SK-N-SH (cell line): ENCODE results near the gene CLDN6. TPM values are rescaled to one million over a fixed set of nuclear protein-coding genes. Genes with fewer than 3 reads are reported as not detected.

Source experiments
- CTCF ChIA-PET: fragments of 300-600, 350-600 bp; formaldehyde crosslinking; extraction: SDS; loops from one replicate; lab custom pipeline; 2021; lab: Yijun Ruan, JAX
- POLR2A ChIA-PET: fragments of 350-600 bp; sonication (Branson Sonifier 250); formaldehyde crosslinking; extraction: SDS; loops from one replicate; lab custom pipeline; 2020; ENCODE audit warnings: antibody characterized with exemption, inconsistent platforms; lab: Yijun Ruan, JAX
- DNase-seq: peaks from one replicate; pipeline ENCODE4 v3.0.0; 2012
- H2AFZ ChIP-seq: fragments of 200-600 bp; sonication (generic); 2 replicates; pipeline ENCODE4 v1.8.1; 2016; ENCODE audit warnings: antibody characterized with exemption, mild to moderate bottlenecking, low read depth
- H3F3A ChIP-seq: fragments of 200-600 bp; sonication (generic); replicated peaks from 2 replicates; pipeline ENCODE3; 2016; ENCODE audit warnings: antibody characterized with exemption, mild to moderate bottlenecking; ENCODE audit not compliant: insufficient read depth
- H3K27ac ChIP-seq, 2 experiments: fragments of 200-500 bp in 1 of 2; fragments of 200-600 bp in 1 of 2; sonication (Bioruptor generic) in 1 of 2; sonication (generic), shearing (Covaris generic) in 1 of 2; 2 replicates each; pipeline versions ENCODE4 v1.5.1 to v1.6.1; 2014 to 2016; ENCODE audit warnings: low read depth in 2 of 2, inconsistent platforms in 1 of 2, low read length in 1 of 2, mild to moderate bottlenecking in 1 of 2, mixed read lengths in 1 of 2
- H3K27me3 ChIP-seq: fragments of 200-600 bp; sonication (generic), shearing (Covaris generic); 2 replicates; pipeline ENCODE4 v1.6.1; 2016; ENCODE audit warnings: mixed run types; ENCODE audit not compliant: insufficient read depth
- H3K36me3 ChIP-seq, 2 experiments: fragments of 200-500 bp in 1 of 2; fragments of 200-600 bp in 1 of 2; sonication (Bioruptor generic) in 1 of 2; sonication (generic) in 1 of 2; replicated peaks in 1 of 2; 2 replicates each; pipeline versions ENCODE3 to v1.5.1; 2014 to 2016; ENCODE audit warnings: low read length in 1 of 2, mild to moderate bottlenecking in 1 of 2; ENCODE audit not compliant: insufficient read depth in 2 of 2, control insufficient read depth in 1 of 2
- H3K4me1 ChIP-seq, 2 experiments: fragments of 200-500 bp in 1 of 2; fragments of 200-600 bp in 1 of 2; sonication (Bioruptor generic) in 1 of 2; sonication (generic), shearing (Covaris generic) in 1 of 2; 2 replicates each; pipeline versions ENCODE4 v1.5.1 to v1.6.1; 2014 to 2016; ENCODE audit warnings: low read depth in 1 of 2, low read length in 1 of 2, mixed run types in 1 of 2; ENCODE audit not compliant: insufficient read depth in 2 of 2, control insufficient read depth in 1 of 2
- H3K4me2 ChIP-seq: fragments of 200-600 bp; sonication (generic), shearing (Covaris generic); 2 replicates; pipeline ENCODE4 v1.6.1; 2017; ENCODE audit warnings: mixed run types
- H3K4me3 ChIP-seq, 2 experiments: fragments of 200-500 bp in 1 of 2; fragments of 200-600 bp in 1 of 2; sonication (Bioruptor generic) in 1 of 2; sonication (generic), shearing (Covaris generic) in 1 of 2; 2 replicates each; pipeline versions ENCODE4 v1.5.1 to v1.8.1; 2014 to 2016; ENCODE audit warnings: low read depth in 2 of 2, inconsistent platforms in 1 of 2, low read length in 1 of 2, mild to moderate bottlenecking in 1 of 2, mixed read lengths in 1 of 2, moderate library complexity in 1 of 2
- H3K79me2 ChIP-seq: fragments of 200-600 bp; sonication (generic); 2 replicates; pipeline ENCODE4 v1.8.1; 2017; ENCODE audit warnings: mild to moderate bottlenecking; ENCODE audit not compliant: insufficient read depth
- H3K9ac ChIP-seq: fragments of 200-600 bp; sonication (generic); 2 replicates; pipeline ENCODE4 v1.6.1; 2017; ENCODE audit warnings: mixed run types
- H3K9me2 ChIP-seq: fragments of 200-600 bp; sonication (generic); 2 replicates; pipeline ENCODE4 v1.6.1; 2017; ENCODE audit warnings: mixed run types
- H3K9me3 ChIP-seq: fragments of 200-600 bp; sonication (generic); 2 replicates; pipeline ENCODE4 v1.6.1; 2017; ENCODE audit warnings: mixed run types, mild to moderate bottlenecking, moderate library complexity
- H4K20me1 ChIP-seq: fragments of 200-600 bp; sonication (generic); 2 replicates; pipeline ENCODE4 v1.6.1; 2017; ENCODE audit warnings: mild to moderate bottlenecking, mixed run types; ENCODE audit not compliant: insufficient read depth
- FOSL2 ChIP-seq: IDR thresholded peaks from 2 replicates; pipeline ENCODE4 v1.4.0; 2012; ENCODE audit warnings: low read depth, mild to moderate bottlenecking, moderate library complexity, borderline replicate concordance
- GABPA ChIP-seq: IDR thresholded peaks from 2 replicates; pipeline ENCODE4 v1.4.0; 2012; ENCODE audit warnings: low read depth, mild to moderate bottlenecking
- GATA2 ChIP-seq: sonication (generic); formaldehyde crosslinking; IDR thresholded peaks from 2 replicates; pipeline ENCODE4 v1.5.0; 2020; ENCODE audit warnings: mild to moderate bottlenecking, missing genetic modification reagents
- MEF2A ChIP-seq: IDR thresholded peaks from 2 replicates; pipeline ENCODE4 v1.4.0; 2012; ENCODE audit warnings: low read depth, borderline replicate concordance
- NRF1 ChIP-seq: IDR thresholded peaks from 2 replicates; pipeline ENCODE4 v1.6.1; 2012; ENCODE audit warnings: low read depth, mild to moderate bottlenecking, low read length
- POLR2AphosphoS5 ChIP-seq: IDR thresholded peaks from 2 replicates; pipeline ENCODE4 v1.6.1; 2012; ENCODE audit warnings: low read depth, low read length
- RAD21 ChIP-seq: IDR thresholded peaks from 2 replicates; pipeline ENCODE4 v1.6.1; 2012; ENCODE audit warnings: mild to moderate bottlenecking, low read length
- RCOR1 ChIP-seq: fragments of 150-350 bp; IDR thresholded peaks from 2 replicates; pipeline ENCODE4 v1.6.1; 2017; ENCODE audit warnings: antibody characterized with exemption, low read length
- RFX5 ChIP-seq: IDR thresholded peaks from 2 replicates; pipeline ENCODE4 v1.6.1; 2012; ENCODE audit warnings: mild to moderate bottlenecking, improper control_type of control experiment, low read length
- RXRA ChIP-seq: IDR thresholded peaks from 2 replicates; pipeline ENCODE4 v1.4.0; 2012; ENCODE audit warnings: low read depth, mild to moderate bottlenecking, borderline replicate concordance
- SIN3A ChIP-seq: IDR thresholded peaks from 2 replicates; pipeline ENCODE4 v1.6.1; 2012; ENCODE audit warnings: low read depth, mild to moderate bottlenecking, low read length, moderate library complexity, borderline replicate concordance
- SMC3 ChIP-seq: IDR thresholded peaks from 2 replicates; pipeline ENCODE4 v1.6.1; 2012; ENCODE audit warnings: low read depth, low read length, improper control_type of control experiment
- WGBS: methylation state at CpG from one replicate; pipeline ENCODE4 v1.1.6; 2017; ENCODE audit warnings: low lambda C conversion rate; 5-methylcytosine and 5-hydroxymethylcytosine counted together
- polyA plus RNA-seq, 3 experiments: library from polyadenylated mRNA; depleted of rRNA; stranded (reverse); fragments of >200 nt; gene quantifications; 2 replicates each; pipeline ENCODE4 v1.2.3, GENCODE V29; 2012
- TF ChIP-seq, protein P1 (sequence below): IDR thresholded peaks from 2 replicates; pipeline ENCODE4 v1.6.1; 2012; ENCODE audit warnings: mild to moderate bottlenecking, low read depth, low read length, moderate library complexity
- TF ChIP-seq, protein P2 (sequence below): fragments of 150-350 bp; IDR thresholded peaks from 2 replicates; pipeline ENCODE4 v1.6.1; 2017; ENCODE audit warnings: antibody characterized with exemption, low read length, low read depth, borderline replicate concordance
- TF ChIP-seq, protein P3 (sequence below): fragments of 200-600 bp; sonication (generic); IDR thresholded peaks from 2 replicates; pipeline ENCODE4 v1.6.1; 2017; ENCODE audit warnings: antibody characterized with exemption, mild to moderate bottlenecking, moderate library complexity

The CLDN6 gene
- polyA plus RNA-seq, 1 of the 3 experiments (the other 2 are of a cell fraction), result 0.20 TPM

DNA sequence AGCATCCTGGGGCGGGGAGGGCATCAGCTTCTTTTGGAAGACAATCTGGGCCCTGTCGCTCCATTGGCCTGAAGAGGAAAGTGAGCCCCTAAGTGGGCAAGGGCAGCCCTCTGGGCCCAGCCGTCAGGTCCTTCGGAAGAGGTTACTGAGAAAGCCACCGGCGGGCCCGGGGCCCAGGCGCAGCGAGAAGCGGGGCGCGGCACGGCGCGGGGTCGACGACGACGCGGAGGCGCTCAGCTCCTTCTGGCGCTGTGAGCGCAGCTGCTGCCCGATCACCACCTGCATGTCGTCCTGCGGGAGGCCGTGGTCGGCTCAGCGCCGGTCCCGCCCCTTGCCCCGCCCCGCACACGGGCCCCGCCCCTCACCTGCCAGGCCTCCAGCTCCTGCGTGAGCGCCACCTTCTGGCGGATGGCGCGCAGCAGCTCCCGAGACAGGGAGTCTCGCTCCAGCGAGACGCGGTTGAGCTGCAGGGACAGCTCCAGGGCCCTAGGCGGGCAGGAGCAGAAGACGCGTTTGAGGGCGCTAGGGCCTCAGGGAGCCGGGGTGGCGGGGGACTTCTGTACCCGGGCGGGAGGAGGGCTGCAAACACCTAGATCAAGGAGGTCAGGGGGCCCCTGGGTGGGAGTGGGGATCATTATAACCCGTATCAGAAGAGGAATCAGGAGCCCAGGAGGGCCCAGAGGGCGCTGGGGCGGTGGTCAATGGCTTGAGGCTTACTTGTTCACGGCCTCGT, 10.2 kb upstream of the CLDN6 start:
- CTCF ChIA-PET, result interaction anchor here (0.5 to 9.8 kb wide), 27 partner anchors 8 to 688 kb away, joined by 3 to 141 read pairs (median 6); partner anchors contain the start of genes ABCA3, CLDN6, CLDN9 and HCFC1R1
- no peak overlapping the region for H3K4me2 ChIP-seq
- no peaks in the 10 kb centered on the region for H3K79me2 ChIP-seq
- peaks cover 5 to 22% of the 10 kb centered on the region in 2 experiments for H3K36me3 ChIP-seq
- no peaks in the 10 kb centered on the region for H3K9me2 ChIP-seq
- peaks cover 38% of the 10 kb centered on the region for H3F3A ChIP-seq
- no peak overlapping the region; a peak in 1 of 4 replicates for H3K4me3 ChIP-seq
- H3K27me3 ChIP-seq, result peaks cover 16% of the 10 kb centered on the region; the same call in 1 of the 2 replicates
- WGBS, result 26% methylated on average over 23 of the region's 58 CpGs
- H3K27ac ChIP-seq, result no peak overlapping the region
- H3K9me3 ChIP-seq, result no peaks in the 10 kb centered on the region
- DNase-seq, result peak; percentile 95
- no peak overlapping the region for H2AFZ ChIP-seq
- TF ChIP-seq RXRA (no peak), NRF1 (no peak), MEF2A (no peak), GABPA (no peak), FOSL2 (no peak), RAD21 (peak; percentile 40), SIN3A (no peak), RFX5 (no peak), POLR2AphosphoS5 (peak; percentile 25; the same call in 1 of the 2 replicates), SMC3 (peak; percentile 52), RCOR1 (no peak), GATA2 (CRISPR knock-in tag) (no peak)
- TF ChIP-seq, protein P1, sequence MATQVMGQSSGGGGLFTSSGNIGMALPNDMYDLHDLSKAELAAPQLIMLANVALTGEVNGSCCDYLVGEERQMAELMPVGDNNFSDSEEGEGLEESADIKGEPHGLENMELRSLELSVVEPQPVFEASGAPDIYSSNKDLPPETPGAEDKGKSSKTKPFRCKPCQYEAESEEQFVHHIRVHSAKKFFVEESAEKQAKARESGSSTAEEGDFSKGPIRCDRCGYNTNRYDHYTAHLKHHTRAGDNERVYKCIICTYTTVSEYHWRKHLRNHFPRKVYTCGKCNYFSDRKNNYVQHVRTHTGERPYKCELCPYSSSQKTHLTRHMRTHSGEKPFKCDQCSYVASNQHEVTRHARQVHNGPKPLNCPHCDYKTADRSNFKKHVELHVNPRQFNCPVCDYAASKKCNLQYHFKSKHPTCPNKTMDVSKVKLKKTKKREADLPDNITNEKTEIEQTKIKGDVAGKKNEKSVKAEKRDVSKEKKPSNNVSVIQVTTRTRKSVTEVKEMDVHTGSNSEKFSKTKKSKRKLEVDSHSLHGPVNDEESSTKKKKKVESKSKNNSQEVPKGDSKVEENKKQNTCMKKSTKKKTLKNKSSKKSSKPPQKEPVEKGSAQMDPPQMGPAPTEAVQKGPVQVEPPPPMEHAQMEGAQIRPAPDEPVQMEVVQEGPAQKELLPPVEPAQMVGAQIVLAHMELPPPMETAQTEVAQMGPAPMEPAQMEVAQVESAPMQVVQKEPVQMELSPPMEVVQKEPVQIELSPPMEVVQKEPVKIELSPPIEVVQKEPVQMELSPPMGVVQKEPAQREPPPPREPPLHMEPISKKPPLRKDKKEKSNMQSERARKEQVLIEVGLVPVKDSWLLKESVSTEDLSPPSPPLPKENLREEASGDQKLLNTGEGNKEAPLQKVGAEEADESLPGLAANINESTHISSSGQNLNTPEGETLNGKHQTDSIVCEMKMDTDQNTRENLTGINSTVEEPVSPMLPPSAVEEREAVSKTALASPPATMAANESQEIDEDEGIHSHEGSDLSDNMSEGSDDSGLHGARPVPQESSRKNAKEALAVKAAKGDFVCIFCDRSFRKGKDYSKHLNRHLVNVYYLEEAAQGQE, result no peak
- TF ChIP-seq, protein P2, sequence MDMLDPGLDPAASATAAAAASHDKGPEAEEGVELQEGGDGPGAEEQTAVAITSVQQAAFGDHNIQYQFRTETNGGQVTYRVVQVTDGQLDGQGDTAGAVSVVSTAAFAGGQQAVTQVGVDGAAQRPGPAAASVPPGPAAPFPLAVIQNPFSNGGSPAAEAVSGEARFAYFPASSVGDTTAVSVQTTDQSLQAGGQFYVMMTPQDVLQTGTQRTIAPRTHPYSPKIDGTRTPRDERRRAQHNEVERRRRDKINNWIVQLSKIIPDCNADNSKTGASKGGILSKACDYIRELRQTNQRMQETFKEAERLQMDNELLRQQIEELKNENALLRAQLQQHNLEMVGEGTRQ, result no peak
- TF ChIP-seq, protein P3, sequence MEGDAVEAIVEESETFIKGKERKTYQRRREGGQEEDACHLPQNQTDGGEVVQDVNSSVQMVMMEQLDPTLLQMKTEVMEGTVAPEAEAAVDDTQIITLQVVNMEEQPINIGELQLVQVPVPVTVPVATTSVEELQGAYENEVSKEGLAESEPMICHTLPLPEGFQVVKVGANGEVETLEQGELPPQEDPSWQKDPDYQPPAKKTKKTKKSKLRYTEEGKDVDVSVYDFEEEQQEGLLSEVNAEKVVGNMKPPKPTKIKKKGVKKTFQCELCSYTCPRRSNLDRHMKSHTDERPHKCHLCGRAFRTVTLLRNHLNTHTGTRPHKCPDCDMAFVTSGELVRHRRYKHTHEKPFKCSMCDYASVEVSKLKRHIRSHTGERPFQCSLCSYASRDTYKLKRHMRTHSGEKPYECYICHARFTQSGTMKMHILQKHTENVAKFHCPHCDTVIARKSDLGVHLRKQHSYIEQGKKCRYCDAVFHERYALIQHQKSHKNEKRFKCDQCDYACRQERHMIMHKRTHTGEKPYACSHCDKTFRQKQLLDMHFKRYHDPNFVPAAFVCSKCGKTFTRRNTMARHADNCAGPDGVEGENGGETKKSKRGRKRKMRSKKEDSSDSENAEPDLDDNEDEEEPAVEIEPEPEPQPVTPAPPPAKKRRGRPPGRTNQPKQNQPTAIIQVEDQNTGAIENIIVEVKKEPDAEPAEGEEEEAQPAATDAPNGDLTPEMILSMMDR, result peak; percentile 60
- H4K20me1 ChIP-seq, result peaks cover 12% of the 10 kb centered on the region
- H3K9ac ChIP-seq, result no peak overlapping the region
- POLR2A ChIA-PET, result interaction anchor here (0.9 kb wide), 1 partner anchor 22 kb away, joined by 4 read pairs; no protein-coding TSS in a partner anchor
- H3K4me1 ChIP-seq, result peaks cover under 1 to 4% of the 10 kb centered on the region in 2 experiments; a peak in 3 of 4 replicates
